ENCODE results near the gene OR2Y1. TPM values are rescaled to one million over a fixed set of nuclear protein-coding genes. Genes with fewer than 3 reads are reported as not detected.
"Not testable (repeated sequence)": the region's sequence is repeated elsewhere in the genome, so short reads cannot be mapped to it uniquely, and the experiment has no call there.

OR2Y1 gene
- total RNA-seq, 1 donor from 2014 or later: not detected

DNA sequence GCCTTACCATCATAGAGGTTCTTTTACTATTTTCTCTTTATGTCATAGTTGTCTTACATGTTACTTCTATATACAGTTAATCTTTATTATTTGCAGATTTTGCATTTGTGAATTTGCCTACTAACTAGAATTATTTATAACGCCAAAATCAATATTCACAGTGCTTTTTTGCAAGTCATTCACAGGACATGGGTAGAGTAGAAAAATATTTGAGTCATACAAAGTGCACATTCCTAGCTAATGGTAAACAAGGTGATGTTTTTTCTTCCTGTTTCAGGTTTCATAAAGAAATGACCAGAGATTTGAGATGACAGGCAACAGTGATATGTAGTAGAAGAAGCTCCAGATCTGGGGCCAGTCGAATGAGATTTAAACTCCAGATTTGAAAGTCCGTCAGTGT is 30.0 kb upstream of the OR2Y1 start:
- intact Hi-C loops (cut with DNase I): no loop called here
- no peak for ATAC-seq
- TF ChIP-seq, protein P1, sequence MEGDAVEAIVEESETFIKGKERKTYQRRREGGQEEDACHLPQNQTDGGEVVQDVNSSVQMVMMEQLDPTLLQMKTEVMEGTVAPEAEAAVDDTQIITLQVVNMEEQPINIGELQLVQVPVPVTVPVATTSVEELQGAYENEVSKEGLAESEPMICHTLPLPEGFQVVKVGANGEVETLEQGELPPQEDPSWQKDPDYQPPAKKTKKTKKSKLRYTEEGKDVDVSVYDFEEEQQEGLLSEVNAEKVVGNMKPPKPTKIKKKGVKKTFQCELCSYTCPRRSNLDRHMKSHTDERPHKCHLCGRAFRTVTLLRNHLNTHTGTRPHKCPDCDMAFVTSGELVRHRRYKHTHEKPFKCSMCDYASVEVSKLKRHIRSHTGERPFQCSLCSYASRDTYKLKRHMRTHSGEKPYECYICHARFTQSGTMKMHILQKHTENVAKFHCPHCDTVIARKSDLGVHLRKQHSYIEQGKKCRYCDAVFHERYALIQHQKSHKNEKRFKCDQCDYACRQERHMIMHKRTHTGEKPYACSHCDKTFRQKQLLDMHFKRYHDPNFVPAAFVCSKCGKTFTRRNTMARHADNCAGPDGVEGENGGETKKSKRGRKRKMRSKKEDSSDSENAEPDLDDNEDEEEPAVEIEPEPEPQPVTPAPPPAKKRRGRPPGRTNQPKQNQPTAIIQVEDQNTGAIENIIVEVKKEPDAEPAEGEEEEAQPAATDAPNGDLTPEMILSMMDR (IDR thresholded peaks at IDR 0.05): no peak

DNA sequence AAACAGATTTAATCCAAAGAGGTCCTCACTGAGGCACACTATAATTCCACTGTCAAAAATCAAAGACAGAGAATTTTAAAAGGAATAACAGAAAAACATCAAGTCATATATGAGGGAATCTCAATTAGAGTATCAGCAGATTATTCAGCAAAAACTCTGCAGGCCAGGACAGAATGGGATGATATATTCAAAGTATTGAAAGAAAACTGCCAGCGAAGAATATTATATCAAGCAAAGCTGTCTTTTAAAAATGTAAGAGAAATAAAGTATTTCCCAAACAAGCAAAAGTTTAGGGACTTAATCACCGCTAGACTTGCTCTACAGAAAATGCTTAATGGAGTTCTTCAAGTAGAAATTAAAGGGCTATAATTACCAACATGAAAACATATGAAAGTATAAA is 15.7 kb upstream of the OR2Y1 start:
- DNase-seq: no peak
- Histone ChIP-seq H3K4me1 (no peaks in the 10 kb centered on the region), H3K27me3 (ENCODE audit: low read depth) (peaks cover 9% of the 10 kb centered on the region), H3K4me3 (no peak overlapping the region), H3K9me3 (peaks cover 21% of the 10 kb centered on the region), H3K27ac (no peak overlapping the region), H3K36me3 (no peaks in the 10 kb centered on the region)
- intact Hi-C loops (cut with DNase I): no loop called here
- ATAC-seq: no peak
- TF ChIP-seq, protein P1 (IDR thresholded peaks at IDR 0.05): no peak

More for the DNA sequence above, 30.0 kb upstream of the OR2Y1 start:
- Histone ChIP-seq H3K4me1 (no peaks in the 10 kb centered on the region), H3K9me3 (no peaks in the 10 kb centered on the region), H3K27me3 (ENCODE audit: low read depth) (no peaks in the 10 kb centered on the region), H3K36me3 (no peaks in the 10 kb centered on the region), H3K4me3 (no peak overlapping the region), H3K27ac (no peak overlapping the region)
- no peak for DNase-seq

DNA sequence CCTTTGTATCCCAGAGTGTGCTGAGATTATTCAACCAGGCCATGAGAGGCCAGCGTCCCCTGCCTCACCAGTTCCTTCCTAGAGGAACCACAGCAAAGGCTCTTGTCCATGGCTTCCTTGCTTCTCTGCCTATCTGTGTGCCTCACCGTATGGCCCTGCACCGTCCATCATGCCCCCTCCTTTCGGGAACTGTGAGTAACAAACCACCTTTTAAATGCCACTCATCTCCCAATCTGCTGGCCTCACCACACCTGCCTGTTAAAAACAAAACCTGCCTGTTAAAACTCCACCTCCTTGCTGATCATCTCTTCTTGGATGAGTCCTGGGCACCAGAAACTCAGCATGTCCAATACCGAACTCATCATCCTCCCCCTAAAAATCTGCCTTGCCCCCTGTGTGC is 4.4 kb upstream of the OR2Y1 start:
- TF ChIP-seq, protein P1 (IDR thresholded peaks at IDR 0.05): no peak
- H3K27ac ChIP-seq: no peak overlapping the region
- no peaks in the 10 kb centered on the region for H3K4me1 ChIP-seq
- ATAC-seq: no peak
- no peaks in the 10 kb centered on the region for H3K9me3 ChIP-seq
- intact Hi-C loops (cut with DNase I): no loop called here
- peaks cover 29% of the 10 kb centered on the region for H3K27me3 ChIP-seq (ENCODE audit: low read depth)
- no peaks in the 10 kb centered on the region for H3K36me3 ChIP-seq
- no peak overlapping the region for H3K4me3 ChIP-seq
- DNase-seq: no peak

DNA sequence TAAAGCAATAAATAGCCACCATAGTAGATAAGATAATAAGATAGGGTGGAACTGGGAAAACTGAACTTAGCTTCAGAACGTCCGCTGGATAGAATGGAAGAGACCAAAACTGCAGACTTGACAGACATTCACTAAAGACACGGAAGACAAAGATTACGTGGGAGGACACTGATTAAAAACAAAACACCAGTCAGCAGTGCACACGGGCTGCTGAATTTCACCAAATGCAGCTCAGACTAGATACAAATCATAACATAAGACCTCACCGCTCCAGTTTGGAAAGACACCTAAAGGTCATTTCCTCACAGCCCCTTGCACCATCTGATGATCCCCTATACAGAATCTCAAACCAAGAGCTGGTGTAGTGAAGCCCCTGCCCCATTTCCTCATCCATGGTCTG is 2.9 kb upstream of the OR2Y1 start:
- DNase-seq (no peak), ATAC-seq (no peak)
- no peaks in the 10 kb centered on the region for H3K9me3 ChIP-seq
- H3K36me3 ChIP-seq: no peaks in the 10 kb centered on the region
- H3K4me3 ChIP-seq: no peak overlapping the region
- intact Hi-C loops (cut with DNase I): no loop called here
- H3K27me3 ChIP-seq (ENCODE audit: low read depth): peaks cover 29% of the 10 kb centered on the region
- no peaks in the 10 kb centered on the region for H3K4me1 ChIP-seq
- TF ChIP-seq, protein P1 (IDR thresholded peaks at IDR 0.05): no peak
- H3K27ac ChIP-seq: no peak overlapping the region

DNA sequence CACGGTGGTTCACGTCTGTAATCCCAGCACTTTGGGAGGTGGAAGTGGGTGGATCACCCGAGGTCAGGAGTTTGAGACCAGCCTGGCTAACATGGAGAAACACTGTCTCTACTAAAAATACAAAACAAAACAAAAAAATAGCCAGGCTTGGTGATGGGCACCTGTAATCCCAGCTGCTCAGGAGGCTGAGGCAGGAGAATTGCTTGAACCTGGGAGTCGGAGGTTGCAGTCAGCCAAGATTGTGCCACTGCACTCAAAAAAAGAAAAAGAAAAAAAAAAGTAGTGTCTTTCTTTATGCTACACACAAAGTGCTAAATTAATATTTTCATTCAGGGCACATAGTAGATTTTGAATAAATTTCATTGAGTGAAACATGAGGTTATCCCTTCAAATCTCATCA is 1.1 kb upstream of the OR2Y1 start:
- H3K9me3 ChIP-seq; ATAC-seq; DNase-seq; H3K4me3 ChIP-seq; H3K4me1 ChIP-seq; intact Hi-C loops (cut with DNase I); H3K27ac ChIP-seq; H3K36me3 ChIP-seq: not testable (repeated sequence)
- peaks cover 28% of the 10 kb centered on the region for H3K27me3 ChIP-seq (ENCODE audit: low read depth)

DNA sequence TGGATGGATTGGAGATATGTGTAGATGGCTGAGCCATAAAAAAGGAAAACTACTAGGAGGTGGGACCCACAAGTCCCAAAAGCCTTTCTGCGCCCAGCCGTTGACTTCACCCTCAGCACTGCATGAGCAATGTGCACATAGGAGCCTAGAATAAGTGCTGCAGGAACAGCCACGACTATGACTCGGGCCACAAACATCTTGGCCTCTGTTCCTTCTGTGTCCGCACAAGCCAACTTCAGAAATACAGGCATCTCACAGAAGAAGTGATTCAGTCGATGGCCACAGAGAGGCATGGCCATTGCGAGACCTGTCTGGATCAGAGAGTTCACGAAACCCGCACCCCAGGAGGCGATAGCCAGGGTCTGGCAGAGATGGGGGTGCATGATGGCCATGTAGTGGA is 587 bp downstream of the OR2Y1 start:
- intact Hi-C loops (cut with DNase I): no loop called here
- peaks cover 16% of the 10 kb centered on the region for H3K27me3 ChIP-seq (ENCODE audit: low read depth)
- H3K27ac ChIP-seq: no peak overlapping the region
- H3K36me3 ChIP-seq: no peaks in the 10 kb centered on the region
- no peaks in the 10 kb centered on the region for H3K4me1 ChIP-seq
- TF ChIP-seq, protein P1 (IDR thresholded peaks at IDR 0.05): no peak
- no peaks in the 10 kb centered on the region for H3K9me3 ChIP-seq
- no peak overlapping the region for H3K4me3 ChIP-seq
- DNase-seq: no peak
- ATAC-seq: no peak
